Testis (tissue), 2 donors: ENCODE data around the gene ARHGEF28.

Experiments used
- CTCF ChIP-seq, 3 experiments: fragments of 450-650 bp in 2 of 3; fragments of 200-600 bp in 1 of 3; sonication (generic) in 1 of 3; IDR thresholded peaks; one replicate each; pipeline ENCODE4 v1.5.1; 2016 to 2019; ENCODE audit warnings: antibody characterized with exemption in 3 of 3, mild to moderate bottlenecking in 2 of 3, moderate library complexity in 1 of 3
- POLR2A ChIP-seq: fragments of 450-650 bp; IDR thresholded peaks from one replicate; pipeline ENCODE4 v1.6.1; 2017; ENCODE audit warnings: antibody characterized with exemption, mild to moderate bottlenecking, moderate library complexity

GRCh38 chr5:73709536-73710129 is 83.6 kb downstream of the ARHGEF28 start:
- no peak for TF ChIP-seq CTCF (IDR thresholded peaks at IDR 0.05)
- TF ChIP-seq POLR2A, result no peak
